GM21360 (cell line): ENCODE data around the gene ARMC5.
"Not testable (repeated sequence)": the region's sequence is repeated elsewhere in the genome, so short reads cannot be mapped to it uniquely, and the experiment has no call there.

ENCODE experiments used
- ATAC-seq: cut with Tn5 transposase; IDR thresholded peaks from one replicate; pipeline ENCODE4 v1.9.1; 2021; ENCODE audit warnings: mild to moderate bottlenecking, moderate library complexity; ENCODE audit not compliant: unreplicated experiment

Gene ARMC5

DNA sequence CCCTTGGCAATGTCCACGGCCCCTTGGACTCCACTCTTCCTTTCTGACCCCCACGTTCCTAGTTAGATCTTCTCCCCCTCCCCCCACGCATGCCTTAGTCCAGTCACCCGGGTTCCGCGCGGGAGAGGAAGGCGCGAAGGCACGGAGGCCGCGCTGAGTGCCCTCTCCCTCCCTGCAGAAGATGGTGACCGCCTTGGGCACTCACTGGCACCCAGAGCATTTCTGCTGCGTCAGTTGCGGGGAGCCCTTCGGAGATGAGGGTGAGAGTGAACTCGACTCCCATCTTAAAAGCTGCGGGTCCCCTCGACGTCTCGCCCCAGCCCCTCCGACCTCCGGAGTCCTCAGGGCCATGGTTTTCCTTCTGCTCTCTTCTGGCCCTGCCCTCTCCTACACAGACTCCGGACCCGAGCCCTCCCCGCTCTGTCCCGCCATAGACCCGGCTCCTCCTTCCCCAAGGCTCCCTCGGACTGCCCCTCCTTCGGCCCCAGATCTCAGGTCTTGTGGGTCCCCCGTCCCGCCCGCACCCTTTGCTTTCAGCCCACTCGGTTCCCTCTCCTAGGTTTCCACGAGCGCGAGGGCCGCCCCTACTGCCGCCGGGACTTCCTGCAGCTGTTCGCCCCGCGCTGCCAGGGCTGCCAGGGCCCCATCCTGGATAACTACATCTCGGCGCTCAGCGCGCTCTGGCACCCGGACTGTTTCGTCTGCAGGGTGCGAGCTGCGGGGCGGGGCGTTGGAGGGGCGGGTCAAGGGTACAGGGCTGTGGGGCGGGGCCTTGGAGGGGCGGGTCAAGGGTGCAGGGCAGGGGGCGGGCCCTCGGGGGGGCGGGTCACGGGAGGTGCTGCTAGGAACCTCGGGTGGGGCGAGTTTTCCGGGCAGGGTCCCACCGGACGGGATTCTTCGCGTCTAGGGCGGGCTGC is 17.3 kb downstream of the ARMC5 start:
- peak; percentile 61 for ATAC-seq

DNA sequence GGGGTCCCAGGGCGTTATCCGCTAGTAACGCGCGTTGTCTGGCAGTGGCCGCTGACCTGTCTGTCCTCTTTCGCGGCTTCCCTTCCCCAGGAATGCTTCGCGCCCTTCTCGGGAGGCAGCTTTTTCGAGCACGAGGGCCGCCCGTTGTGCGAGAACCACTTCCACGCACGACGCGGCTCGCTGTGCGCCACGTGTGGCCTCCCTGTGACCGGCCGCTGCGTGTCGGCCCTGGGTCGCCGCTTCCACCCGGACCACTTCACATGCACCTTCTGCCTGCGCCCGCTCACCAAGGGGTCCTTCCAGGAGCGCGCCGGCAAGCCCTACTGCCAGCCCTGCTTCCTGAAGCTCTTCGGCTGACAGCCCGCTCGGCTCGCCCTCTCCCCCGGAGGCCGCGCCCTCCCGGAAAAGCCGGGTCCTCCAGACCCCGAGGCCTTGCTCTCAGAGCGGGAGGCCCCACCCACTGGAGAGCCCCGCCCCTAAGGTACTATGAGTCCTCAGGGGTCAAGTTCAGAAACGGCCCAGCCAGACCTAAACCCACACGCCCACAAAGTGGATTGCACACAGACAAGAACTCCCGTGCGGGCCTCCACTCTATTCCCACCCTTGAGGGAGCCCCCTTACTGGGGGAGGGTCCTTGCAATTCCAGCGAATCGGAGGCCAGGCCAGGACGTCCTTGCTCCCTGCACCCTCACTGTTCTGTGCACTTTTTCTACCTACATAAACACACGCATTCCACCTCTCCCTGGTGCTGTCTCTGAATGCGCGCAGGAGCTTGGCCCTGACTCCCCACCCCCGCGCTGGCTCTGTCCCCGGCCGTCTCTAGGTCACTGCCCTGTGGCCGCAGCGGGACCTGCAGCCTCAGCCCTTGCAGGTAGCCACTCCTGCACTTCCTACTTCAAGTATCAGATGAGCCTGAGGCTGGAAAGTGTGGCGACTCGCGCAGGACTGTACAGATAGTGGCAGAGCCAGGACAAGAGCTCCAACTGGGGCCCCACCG is 18.2 kb downstream of the ARMC5 start:
- ATAC-seq, result peak; percentile 27

DNA sequence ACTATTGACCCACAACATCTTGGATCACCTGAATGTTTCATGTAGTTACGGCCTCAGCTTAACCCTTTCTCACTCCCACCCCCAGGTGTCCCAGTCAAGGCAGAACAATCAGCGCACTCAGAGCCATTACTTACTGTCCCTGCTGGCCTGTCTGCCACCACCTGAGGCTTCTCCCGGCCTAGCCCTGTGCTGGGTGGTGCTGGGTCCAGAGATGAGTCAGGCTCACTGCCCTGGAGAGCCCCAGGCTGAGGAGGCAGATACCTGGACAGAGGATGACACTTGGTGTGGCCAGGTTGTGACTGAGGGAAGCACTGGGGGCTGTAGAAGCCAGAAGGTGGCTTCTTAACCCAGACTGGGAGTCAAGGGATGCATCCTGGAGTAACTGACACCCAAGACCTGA is 19.7 kb downstream of the ARMC5 start:
- no peak for ATAC-seq

DNA sequence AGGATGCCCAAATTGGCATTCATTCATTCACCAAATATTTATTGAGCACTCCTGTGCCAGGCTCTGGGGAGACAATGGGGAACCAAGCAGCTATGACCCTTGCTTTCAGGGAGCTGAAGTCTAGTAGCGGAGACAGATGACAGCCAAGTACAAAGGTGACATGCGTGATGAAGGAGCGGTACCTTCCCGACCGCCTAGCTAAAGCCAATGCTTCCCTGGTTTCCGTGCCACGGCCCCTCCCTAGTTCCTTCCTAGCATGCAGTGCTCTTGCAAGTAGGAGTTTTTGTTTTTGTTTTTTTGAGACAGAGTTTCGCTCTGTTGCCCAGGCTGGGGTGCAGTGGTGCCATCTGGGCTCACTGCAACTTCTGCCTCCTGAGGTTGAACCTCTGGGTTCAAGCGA is 20.4 kb downstream of the ARMC5 start:
- no peak for ATAC-seq

- ATAC-seq, result no peak
Measured at GRCh38 chr16:31480851-31481536, 21.7 kb downstream of the ARMC5 start.

- no peak for ATAC-seq
Measured at GRCh38 chr16:31483081-31483480, 23.8 kb downstream of the ARMC5 start, which contains the start of gene SLC5A2. TSS of gene SLC5A2 (plus strand) at chr16:31483123. CDS start at chr16:31483137, 14 bp downstream.

DNA sequence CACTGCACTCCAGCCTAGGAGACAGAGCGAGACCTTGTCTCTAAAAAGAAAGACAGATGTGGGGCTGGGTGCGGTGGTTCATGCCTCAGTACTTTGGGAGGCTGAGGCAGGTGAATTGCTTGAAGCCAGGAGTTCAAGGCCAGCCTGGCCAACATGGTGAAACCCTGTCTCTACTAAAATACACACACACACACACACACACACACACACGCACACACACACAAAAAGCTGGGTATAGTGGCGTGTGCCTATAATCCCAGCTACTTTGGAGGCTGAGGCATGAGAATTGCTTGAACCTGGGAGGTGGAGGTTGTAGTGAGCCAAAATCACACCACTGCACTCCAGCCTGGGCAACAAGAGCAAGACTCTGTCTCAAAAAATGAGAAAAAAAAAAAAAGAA is 24.7 kb downstream of the ARMC5 start:
- ATAC-seq, result not testable (repeated sequence)

DNA sequence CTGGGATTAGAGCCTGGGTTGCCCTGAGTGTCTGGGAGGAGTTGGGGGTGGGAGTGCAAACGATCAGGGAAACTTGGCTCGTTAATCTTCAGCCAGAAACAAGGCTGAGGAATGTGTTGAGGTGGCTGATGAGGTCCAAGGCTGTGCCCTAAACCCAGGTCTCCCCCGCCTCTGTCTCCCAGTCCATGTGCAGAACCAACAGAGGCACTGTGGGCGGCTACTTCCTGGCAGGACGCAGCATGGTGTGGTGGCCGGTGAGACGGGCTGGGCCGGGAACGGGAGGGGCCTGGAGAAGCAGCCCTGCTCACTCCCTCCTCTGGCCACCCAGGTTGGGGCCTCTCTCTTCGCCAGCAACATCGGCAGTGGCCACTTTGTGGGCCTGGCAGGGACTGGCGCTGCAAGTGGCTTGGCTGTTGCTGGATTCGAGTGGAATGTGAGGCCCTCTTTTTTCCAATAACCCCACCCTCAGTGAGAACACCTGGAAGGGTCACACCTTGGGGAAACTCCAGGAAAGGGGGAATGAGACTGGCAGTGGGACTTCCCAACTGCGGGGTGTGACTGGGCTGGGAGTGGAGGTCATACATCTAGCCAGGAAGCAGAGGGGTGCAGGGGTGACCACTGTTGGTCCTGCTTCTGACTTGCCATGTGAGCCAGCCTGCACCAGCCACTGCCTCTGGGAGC is 25.3 kb downstream of the ARMC5 start:
- no peak for ATAC-seq

DNA sequence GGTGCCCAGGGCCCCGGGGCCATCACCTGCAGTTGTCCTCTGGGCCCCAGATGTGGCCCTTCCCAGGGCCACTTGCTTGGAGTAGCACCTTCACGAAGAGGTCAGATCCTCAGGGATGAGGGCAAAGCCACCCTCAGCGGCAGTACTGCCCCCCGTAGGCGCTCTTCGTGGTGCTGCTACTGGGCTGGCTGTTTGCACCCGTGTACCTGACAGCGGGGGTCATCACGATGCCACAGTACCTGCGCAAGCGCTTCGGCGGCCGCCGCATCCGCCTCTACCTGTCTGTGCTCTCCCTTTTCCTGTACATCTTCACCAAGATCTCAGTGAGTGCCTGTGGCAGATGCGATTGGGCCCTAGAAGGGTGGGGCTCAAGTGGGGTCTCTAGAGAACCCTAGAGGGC is 26.3 kb downstream of the ARMC5 start:
- ATAC-seq, result no peak

GRCh38 chr16:31486045-31486444 is 26.7 kb downstream of the ARMC5 start:
- ATAC-seq, result no peak

DNA sequence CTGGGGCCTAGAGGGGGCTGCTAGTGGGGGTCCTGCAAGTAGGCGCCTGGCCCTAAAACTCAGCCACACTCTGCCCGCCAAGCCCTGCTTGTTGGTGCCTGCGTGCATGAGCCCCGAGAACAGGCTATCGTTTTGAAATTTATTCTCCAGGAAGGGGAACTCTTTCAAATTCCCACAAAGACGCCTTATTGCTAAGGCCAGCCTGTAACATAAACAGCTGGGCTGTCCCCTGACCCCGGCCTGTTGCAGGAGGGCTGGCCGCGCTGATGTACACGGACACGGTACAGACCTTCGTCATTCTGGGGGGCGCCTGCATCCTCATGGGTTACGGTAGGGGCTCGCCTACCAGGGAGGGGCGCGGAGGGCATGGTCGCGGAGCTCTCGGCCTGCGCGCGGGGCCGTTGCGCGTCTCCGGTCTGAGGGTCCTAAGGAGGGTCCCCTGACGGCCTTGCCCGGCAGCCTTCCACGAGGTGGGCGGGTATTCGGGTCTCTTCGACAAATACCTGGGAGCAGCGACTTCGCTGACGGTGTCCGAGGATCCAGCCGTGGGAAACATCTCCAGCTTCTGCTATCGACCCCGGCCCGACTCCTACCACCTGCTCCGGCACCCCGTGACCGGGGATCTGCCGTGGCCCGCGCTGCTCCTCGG is 27.9 kb downstream of the ARMC5 start:
- ATAC-seq, result no peak

- peak; percentile 57 for ATAC-seq
Measured at GRCh38 chr16:31487720-31488467, 28.6 kb downstream of the ARMC5 start.

DNA sequence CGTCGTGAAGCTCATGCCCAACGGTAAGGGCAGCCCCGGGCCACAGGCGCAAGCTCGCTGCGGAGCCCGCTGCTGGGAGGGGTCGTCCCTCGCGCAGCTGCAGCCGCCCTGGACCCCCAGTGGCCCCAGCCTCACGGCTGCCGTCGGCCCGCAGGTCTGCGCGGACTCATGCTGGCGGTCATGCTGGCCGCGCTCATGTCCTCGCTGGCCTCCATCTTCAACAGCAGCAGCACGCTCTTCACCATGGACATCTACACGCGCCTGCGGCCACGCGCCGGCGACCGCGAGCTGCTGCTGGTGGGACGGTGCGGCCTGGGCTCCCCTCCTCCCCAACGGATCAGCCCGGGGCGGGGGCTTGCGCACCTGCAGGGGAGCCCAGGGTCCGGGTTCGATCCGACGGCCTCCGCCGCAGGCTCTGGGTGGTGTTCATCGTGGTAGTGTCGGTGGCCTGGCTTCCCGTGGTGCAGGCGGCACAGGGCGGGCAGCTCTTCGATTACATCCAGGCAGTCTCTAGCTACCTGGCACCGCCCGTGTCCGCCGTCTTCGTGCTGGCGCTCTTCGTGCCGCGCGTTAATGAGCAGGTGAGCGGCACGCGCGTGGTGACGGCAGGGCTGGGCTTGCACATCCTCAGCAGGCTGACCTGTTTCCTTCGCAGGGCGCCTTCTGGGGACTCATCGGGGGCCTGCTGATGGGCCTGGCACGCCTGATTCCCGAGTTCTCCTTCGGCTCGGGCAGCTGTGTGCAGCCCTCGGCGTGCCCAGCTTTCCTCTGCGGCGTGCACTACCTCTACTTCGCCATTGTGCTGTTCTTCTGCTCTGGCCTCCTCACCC is 29.4 kb downstream of the ARMC5 start:
- no peak for ATAC-seq

GRCh38 chr16:31489298-31489564 is 29.9 kb downstream of the ARMC5 start:
- no peak for ATAC-seq

GRCh38 chr16:31489616-31490584 is 30.6 kb downstream of the ARMC5 start:
- no peak for ATAC-seq

GRCh38 chr16:31491778-31492418 is 32.6 kb downstream of the ARMC5 start:
- ATAC-seq, result no peak
